Keratinocyte (primary cell): ENCODE data around the gene FFAR2. TPM values are rescaled to one million over a fixed set of nuclear protein-coding genes. Genes with fewer than 3 reads are reported as not detected.

Experiments used
- DNase-seq: peaks from one replicate; pipeline ENCODE4 v3.0.0-alpha.2; 2011; ENCODE audit warnings: low read depth, missing footprints, low spot score
- FAIRE-seq: peaks from 2 replicates; lab custom pipeline; 2011; peaks lifted over from hg19 to GRCh38; lab: Jason Lieb, UNC
- H2AFZ ChIP-seq: 2 replicates; pipeline ENCODE4 v1.6.0; 2012; ENCODE audit warnings: low read length, control low read depth, inconsistent platforms; ENCODE audit not compliant: control insufficient read depth
- H3K27ac ChIP-seq: 2 replicates; pipeline ENCODE4 v1.5.1; 2011; ENCODE audit warnings: low read length; ENCODE audit not compliant: control insufficient read depth, insufficient read depth
- H3K27me3 ChIP-seq: 3 replicates; pipeline ENCODE4 v1.6.0; 2011; ENCODE audit warnings: low read length; ENCODE audit not compliant: control insufficient read depth, insufficient read depth; ENCODE audit errors: extremely low read depth
- H3K36me3 ChIP-seq, 2 experiments: 2 replicates in 1 of 2; 3 replicates in 1 of 2; pipeline ENCODE4 v1.5.1; 2011; ENCODE audit warnings: low read length in 2 of 2, mild to moderate bottlenecking in 1 of 2; ENCODE audit not compliant: control insufficient read depth in 2 of 2, insufficient read depth in 2 of 2; ENCODE audit errors: extremely low read depth in 1 of 2
- H3K4me1 ChIP-seq: 3 replicates; pipeline ENCODE4 v1.5.1; 2011; ENCODE audit warnings: low read length; ENCODE audit not compliant: control insufficient read depth, insufficient read depth; ENCODE audit errors: extremely low read depth
- H3K4me2 ChIP-seq: 3 replicates; pipeline ENCODE4 v1.6.0; 2011; ENCODE audit warnings: low read depth, low read length; ENCODE audit not compliant: control insufficient read depth, insufficient read depth; ENCODE audit errors: extremely low read depth
- H3K4me3 ChIP-seq, 3 experiments: fragments of 200-600 bp in 1 of 3; sonication (generic) in 1 of 3; 2 replicates in 2 of 3; 3 replicates in 1 of 3; pipeline ENCODE4 v1.5.1; 2011 to 2016; ENCODE audit warnings: low read length in 3 of 3, mild to moderate bottlenecking in 3 of 3, control low read depth in 2 of 3, inconsistent platforms in 1 of 3, low read depth in 1 of 3, mixed read lengths in 1 of 3, mixed run types in 1 of 3, moderate library complexity in 1 of 3; ENCODE audit not compliant: control insufficient read depth in 2 of 3, insufficient read depth in 2 of 3; ENCODE audit errors: extremely low read depth in 1 of 3
- H3K79me2 ChIP-seq: 2 replicates; pipeline ENCODE4 v1.6.0; 2012; ENCODE audit warnings: low read length; ENCODE audit not compliant: control insufficient read depth, insufficient read depth
- H3K9ac ChIP-seq: 3 replicates; pipeline ENCODE4 v1.6.0; 2011; ENCODE audit warnings: low read length; ENCODE audit not compliant: control insufficient read depth, insufficient read depth; ENCODE audit errors: extremely low read depth
- H3K9me1 ChIP-seq: 3 replicates; pipeline ENCODE4 v1.6.0; 2011; ENCODE audit warnings: low read length; ENCODE audit not compliant: control insufficient read depth, insufficient read depth; ENCODE audit errors: extremely low read depth
- H3K9me3 ChIP-seq: 2 replicates; pipeline ENCODE4 v1.5.1; 2012; ENCODE audit warnings: low read depth, low read length; ENCODE audit not compliant: control insufficient read depth
- H4K20me1 ChIP-seq: 3 replicates; pipeline ENCODE4 v1.6.0; 2011; ENCODE audit warnings: low read length; ENCODE audit not compliant: control insufficient read depth, insufficient read depth; ENCODE audit errors: extremely low read depth
- CTCF ChIP-seq, 3 experiments: IDR thresholded peaks in 1 of 3; conservative IDR thresholded peaks in 1 of 3; optimal IDR thresholded peaks in 1 of 3; 2 replicates in 2 of 3; 3 replicates in 1 of 3; pipeline versions ENCODE3 to v1.5.1; 2011; ENCODE audit warnings: low read length in 3 of 3, mild to moderate bottlenecking in 3 of 3, moderate library complexity in 2 of 3, control low read depth in 1 of 3, inconsistent platforms in 1 of 3; ENCODE audit not compliant: insufficient read depth in 2 of 3; ENCODE audit errors: extremely low read depth in 1 of 3
- EZH2 ChIP-seq: IDR thresholded peaks from one replicate; pipeline ENCODE4 v1.6.1; 2012; ENCODE audit warnings: inconsistent platforms, mild to moderate bottlenecking, low read length, moderate library complexity
- dilution Hi-C: fragments of 300-500 bp; cut with MboI; formaldehyde crosslinking; loops from one replicate; pipeline ENCODE4 v1.7.0; 2020; ENCODE audit warnings: low sequenced_read_pairs; ENCODE audit not compliant: extremely low pct_ligation_motif_present
- polyA plus RNA-seq, 5 experiments: library from polyadenylated mRNA; depleted of rRNA in 3 of 5; stranded (reverse) in 3 of 5; stranded (forward) in 1 of 5; unstranded in 1 of 5; fragments of >200 nt; gene quantifications; 1 replicate in 1 of 5; 2 replicates in 3 of 5; 3 replicates in 1 of 5; pipeline versions ENCODE4 v1.2.1 to v1.2.3, GENCODE V29; 2011 to 2012; ENCODE audit warnings: missing spikeins in 2 of 5, low read depth in 1 of 5, low replicate concordance in 1 of 5

FFAR2 gene
- polyA plus RNA-seq, 1 donor (not counting 4 experiments of a cell fraction or from before 2014, with no cell fraction given) = not detected

GRCh38 chr19:35449359-35450043 is 1.4 kb downstream of the FFAR2 start:
- Histone ChIP-seq H3K36me3 (no peaks in the 10 kb centered on the region), H3K27ac (no peak overlapping the region), H4K20me1 (no peaks in the 10 kb centered on the region), H3K9me1 (no peaks in the 10 kb centered on the region), H3K27me3 (peaks cover 31% of the 10 kb centered on the region), H3K4me3 (no peak overlapping the region), H2AFZ (no peak overlapping the region), H3K4me1 (no peaks in the 10 kb centered on the region), H3K79me2 (no peaks in the 10 kb centered on the region), H3K4me2 (no peak overlapping the region), H3K9me3 (no peaks in the 10 kb centered on the region), H3K9ac (no peak overlapping the region)
- TF ChIP-seq CTCF (optimal IDR thresholded peaks at IDR 0.05 in 1 of 3, IDR thresholded peaks at IDR 0.05 in 1 of 3, conservative IDR thresholded peaks at IDR 0.05 in 1 of 3; ENCODE audit: extremely low read depth in 1 of 3, insufficient read depth in 2 of 3, low read length in 3 of 3) (no peak), EZH2 (no peak)
- dilution Hi-C loops = no loop called here
- FAIRE-seq (no peak), DNase-seq (no peak)

GRCh38 chr19:35451338-35452096 is 3.5 kb downstream of the FFAR2 start:
- Histone ChIP-seq H4K20me1 (no peaks in the 10 kb centered on the region), H3K4me1 (no peaks in the 10 kb centered on the region), H3K27me3 (peaks cover 31% of the 10 kb centered on the region), H3K4me3 (no peak overlapping the region), H3K9me3 (no peaks in the 10 kb centered on the region), H3K9ac (no peak overlapping the region), H2AFZ (no peak overlapping the region), H3K79me2 (no peaks in the 10 kb centered on the region), H3K36me3 (no peaks in the 10 kb centered on the region), H3K9me1 (no peaks in the 10 kb centered on the region), H3K27ac (no peak overlapping the region), H3K4me2 (no peak overlapping the region)
- DNase-seq (no peak), FAIRE-seq (no peak)
- dilution Hi-C loops = no loop called here
- TF ChIP-seq CTCF (optimal IDR thresholded peaks at IDR 0.05 in 1 of 3, IDR thresholded peaks at IDR 0.05 in 1 of 3, conservative IDR thresholded peaks at IDR 0.05 in 1 of 3; ENCODE audit: extremely low read depth in 1 of 3, insufficient read depth in 2 of 3, low read length in 3 of 3) = no peak
- TF ChIP-seq EZH2 = no peak
